ENCODE data around the gene RRAGD. TPM values are rescaled to one million over a fixed set of nuclear protein-coding genes. Genes with fewer than 3 reads are reported as not detected.

RRAGD gene
- polyA plus RNA-seq, 1 experiment: not detected

DNA sequence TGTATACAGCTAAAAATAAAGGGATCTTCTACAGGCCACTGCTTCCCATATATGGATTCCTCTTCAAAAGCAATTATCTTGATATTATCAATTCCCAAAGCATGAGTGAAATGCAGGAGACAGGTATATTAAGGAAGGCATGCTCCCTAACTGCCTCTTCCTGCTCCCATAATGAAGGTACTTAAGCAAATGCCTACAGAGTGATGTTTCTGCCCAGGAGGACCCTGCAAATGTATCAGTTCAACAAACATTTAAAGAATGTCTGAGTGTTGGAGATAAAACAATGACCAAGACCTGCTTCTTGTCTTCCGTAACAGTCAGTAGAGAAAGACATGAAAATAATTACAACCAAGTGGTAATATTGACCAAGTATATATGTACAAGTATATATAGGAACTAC is 63.7 kb downstream of the RRAGD start:
- DNase-seq (ENCODE audit: low read depth): no peak
- ChIA-PET CTCF (interaction anchor here (1.4 to 1.6 kb wide), 3 partner anchors 14 to 225 kb away, joined by 3 to 5 read pairs (median 3); no protein-coding TSS in a partner anchor), POLR2A (no interaction called here)
- Histone ChIP-seq H3K4me3 (ENCODE audit: low read depth, low read length) (no peak overlapping the region), H3K27me3 (ENCODE audit: control insufficient read depth, insufficient read depth, low read length) (no peaks in the 10 kb centered on the region), H3K36me3 (ENCODE audit: control insufficient read depth, insufficient read depth, low read length) (no peaks in the 10 kb centered on the region)
- TF ChIP-seq, protein P1, sequence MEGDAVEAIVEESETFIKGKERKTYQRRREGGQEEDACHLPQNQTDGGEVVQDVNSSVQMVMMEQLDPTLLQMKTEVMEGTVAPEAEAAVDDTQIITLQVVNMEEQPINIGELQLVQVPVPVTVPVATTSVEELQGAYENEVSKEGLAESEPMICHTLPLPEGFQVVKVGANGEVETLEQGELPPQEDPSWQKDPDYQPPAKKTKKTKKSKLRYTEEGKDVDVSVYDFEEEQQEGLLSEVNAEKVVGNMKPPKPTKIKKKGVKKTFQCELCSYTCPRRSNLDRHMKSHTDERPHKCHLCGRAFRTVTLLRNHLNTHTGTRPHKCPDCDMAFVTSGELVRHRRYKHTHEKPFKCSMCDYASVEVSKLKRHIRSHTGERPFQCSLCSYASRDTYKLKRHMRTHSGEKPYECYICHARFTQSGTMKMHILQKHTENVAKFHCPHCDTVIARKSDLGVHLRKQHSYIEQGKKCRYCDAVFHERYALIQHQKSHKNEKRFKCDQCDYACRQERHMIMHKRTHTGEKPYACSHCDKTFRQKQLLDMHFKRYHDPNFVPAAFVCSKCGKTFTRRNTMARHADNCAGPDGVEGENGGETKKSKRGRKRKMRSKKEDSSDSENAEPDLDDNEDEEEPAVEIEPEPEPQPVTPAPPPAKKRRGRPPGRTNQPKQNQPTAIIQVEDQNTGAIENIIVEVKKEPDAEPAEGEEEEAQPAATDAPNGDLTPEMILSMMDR (IDR thresholded peaks at IDR 0.05; ENCODE audit: insufficient read depth, low read depth, low read length): no peak

DNA sequence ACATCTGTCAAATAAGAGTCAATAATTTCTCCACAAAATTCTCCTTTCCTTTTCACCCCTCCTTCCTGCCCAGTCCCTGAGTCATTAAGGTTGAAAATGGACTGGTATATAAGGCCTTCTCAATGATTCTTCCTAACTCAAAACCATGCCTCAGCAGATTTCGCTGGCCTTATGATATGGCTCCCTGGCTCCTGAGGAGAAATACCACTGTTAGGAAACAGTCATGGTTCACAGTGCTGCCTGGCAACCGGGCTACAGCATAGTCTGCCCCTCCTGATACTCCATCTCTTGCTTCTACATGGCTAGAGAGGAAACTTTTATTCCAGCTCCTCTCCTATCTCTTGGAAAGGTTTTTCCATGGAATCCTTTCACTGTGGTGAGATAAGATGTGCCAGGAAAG is 64.2 kb downstream of the RRAGD start:
- H3K36me3 ChIP-seq (ENCODE audit: control insufficient read depth, insufficient read depth, low read length): no peaks in the 10 kb centered on the region
- TF ChIP-seq, protein P1 (IDR thresholded peaks at IDR 0.05; ENCODE audit: insufficient read depth, low read depth, low read length): no peak
- CTCF ChIA-PET: interaction anchor here (1.4 to 3.0 kb wide), 3 partner anchors 20 to 224 kb away, joined by 3 to 11 read pairs (median 5); no protein-coding TSS in a partner anchor
- POLR2A ChIA-PET: no interaction called here
- H3K4me3 ChIP-seq (ENCODE audit: low read depth, low read length): no peak overlapping the region
- DNase-seq (ENCODE audit: low read depth): no peak
- no peaks in the 10 kb centered on the region for H3K27me3 ChIP-seq (ENCODE audit: control insufficient read depth, insufficient read depth, low read length)

GRCh38 chr6:89346433-89346832 is 65.6 kb downstream of the RRAGD start:
- no peak for DNase-seq (ENCODE audit: low read depth)
- TF ChIP-seq, protein P1 (IDR thresholded peaks at IDR 0.05; ENCODE audit: insufficient read depth, low read depth, low read length): no peak
- POLR2A ChIA-PET: no interaction called here
- CTCF ChIA-PET: interaction anchor here (0.7 to 3.0 kb wide), 2 partner anchors 19 to 26 kb away, joined by 3 to 11 read pairs; no protein-coding TSS in a partner anchor
- 0 out of 2 replicates have a peak, but pooled peaks cover under 1% of the 10 kb centered on the region for H3K36me3 ChIP-seq (ENCODE audit: control insufficient read depth, insufficient read depth, low read length)
- no peak overlapping the region for H3K4me3 ChIP-seq (ENCODE audit: low read depth, low read length)
- no peaks in the 10 kb centered on the region for H3K27me3 ChIP-seq (ENCODE audit: control insufficient read depth, insufficient read depth, low read length)

GRCh38 chr6:89339565-89339964 is 72.5 kb downstream of the RRAGD start:
- TF ChIP-seq, protein P1 (IDR thresholded peaks at IDR 0.05; ENCODE audit: insufficient read depth, low read depth, low read length): no peak
- H3K36me3 ChIP-seq (ENCODE audit: control insufficient read depth, insufficient read depth, low read length): peaks cover 4% of the 10 kb centered on the region
- ChIA-PET CTCF (interaction anchor here (1.5 kb wide), 1 partner anchor 16 kb away, joined by 3 read pairs; no protein-coding TSS in a partner anchor), POLR2A (no interaction called here)
- no peak for DNase-seq (ENCODE audit: low read depth)
- no peaks in the 10 kb centered on the region for H3K27me3 ChIP-seq (ENCODE audit: control insufficient read depth, insufficient read depth, low read length)
- H3K4me3 ChIP-seq (ENCODE audit: low read depth, low read length): no peak overlapping the region

DNA sequence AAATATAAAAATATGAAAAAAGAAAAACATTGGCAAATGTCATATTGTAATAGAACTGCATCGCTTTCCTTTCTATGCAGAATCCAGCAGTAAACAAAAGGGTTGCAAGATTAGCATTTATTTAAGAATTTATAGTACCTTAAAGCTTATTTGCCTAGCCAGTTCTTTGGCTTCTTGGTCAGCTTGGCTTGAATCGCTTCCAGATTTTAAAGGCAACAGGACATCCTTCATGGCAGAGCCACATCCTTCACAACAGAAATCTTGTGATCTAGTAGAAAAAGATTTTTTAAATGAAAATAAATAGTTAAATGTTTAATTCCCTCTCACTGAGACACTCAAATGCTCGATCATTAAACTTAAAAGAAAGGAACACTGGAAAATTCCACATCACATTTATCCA is 76.9 kb downstream of the RRAGD start:
- Histone ChIP-seq H3K4me3 (ENCODE audit: low read depth, low read length) (no peak overlapping the region), H3K27me3 (ENCODE audit: control insufficient read depth, insufficient read depth, low read length) (no peaks in the 10 kb centered on the region), H3K36me3 (ENCODE audit: control insufficient read depth, insufficient read depth, low read length) (no peaks in the 10 kb centered on the region)
- ChIA-PET CTCF (interaction anchor here (0.6 to 1.1 kb wide), 3 partner anchors 14 to 1114 kb away, joined by 3 to 4 read pairs (median 3); no protein-coding TSS in a partner anchor), POLR2A (no interaction called here)
- TF ChIP-seq, protein P1 (IDR thresholded peaks at IDR 0.05; ENCODE audit: insufficient read depth, low read depth, low read length): no peak
- no peak for DNase-seq (ENCODE audit: low read depth)
